Amygdala (tissue), 56 donors: ENCODE results near the gene ABCC5.

Experiments used
- DNase-seq, 56 donors: peaks; one replicate each; lab custom pipeline; 2025; lab: John Stamatoyannopoulos, UW

The ABCC5 gene

GRCh38 chr3:183931881-183932280, 85.8 kb downstream of the ABCC5 start:
- no peak for DNase-seq

GRCh38 chr3:183930086-183930485, 87.6 kb downstream of the ABCC5 start:
- no peak for DNase-seq

GRCh38 chr3:183927059-183927458, 90.6 kb downstream of the ABCC5 start:
- no peak for DNase-seq

GRCh38 chr3:183924956-183925355, 92.7 kb downstream of the ABCC5 start:
- no peak for DNase-seq

GRCh38 chr3:183924543-183924942, 93.1 kb downstream of the ABCC5 start:
- DNase-seq: no peak

GRCh38 chr3:183922421-183922820, 95.3 kb downstream of the ABCC5 start:
- DNase-seq: no peak

GRCh38 chr3:183921096-183921495, 96.6 kb downstream of the ABCC5 start:
- no peak for DNase-seq

- no peak for DNase-seq
Observed at GRCh38 chr3:183920416-183920815, 97.3 kb downstream of the ABCC5 start.

- DNase-seq: no peak
Observed at GRCh38 chr3:183918178-183918577, 99.5 kb downstream of the ABCC5 start.

GRCh38 chr3:183917776-183918175, 99.9 kb downstream of the ABCC5 start:
- DNase-seq: no peak

GRCh38 chr3:183914856-183915255, 102.8 kb downstream of the ABCC5 start:
- DNase-seq: no peak

- no peak for DNase-seq
Observed at GRCh38 chr3:183913580-183913920, 104.1 kb downstream of the ABCC5 start.

- no peak for DNase-seq
Observed at GRCh38 chr3:183912895-183913579, 104.6 kb downstream of the ABCC5 start.

- DNase-seq: no peak
Observed at GRCh38 chr3:183911763-183912506, 105.7 kb downstream of the ABCC5 start.

- DNase-seq: no peak
Observed at GRCh38 chr3:183911087-183911486, 106.6 kb downstream of the ABCC5 start.

GRCh38 chr3:183909030-183909600, 108.6 kb downstream of the ABCC5 start:
- DNase-seq: no peak

- no peak for DNase-seq
Observed at GRCh38 chr3:183907911-183908331, 109.8 kb downstream of the ABCC5 start.

GRCh38 chr3:183907176-183907575, 110.5 kb downstream of the ABCC5 start:
- no peak for DNase-seq

GRCh38 chr3:183906234-183906921, 111.3 kb downstream of the ABCC5 start:
- DNase-seq: no peak

- DNase-seq: no peak
Observed at GRCh38 chr3:183904833-183905780, 112.6 kb downstream of the ABCC5 start.
